ENCODE data around the gene FXR2.

Gene FXR2

DNA sequence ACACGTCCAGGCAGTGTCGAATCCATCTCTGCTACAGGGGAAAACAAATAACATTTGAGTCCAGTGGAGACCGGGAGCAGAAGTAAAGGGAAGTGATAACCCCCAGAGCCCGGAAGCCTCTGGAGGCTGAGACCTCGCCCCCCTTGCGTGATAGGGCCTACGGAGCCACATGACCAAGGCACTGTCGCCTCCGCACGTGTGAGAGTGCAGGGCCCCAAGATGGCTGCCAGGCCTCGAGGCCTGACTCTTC, 42.4 kb downstream of the FXR2 start (continued):
- TF ChIP-seq ELK4 (IDR thresholded peaks at IDR 0.05; ENCODE audit: borderline replicate concordance, low read depth, low read length) (0 out of 2 replicates have a peak, but pooled peaks have one; percentile 47), PRDM1 (tag by site-specific recombination; IDR thresholded peaks at IDR 0.05) (peak; percentile 76), ZNF692 (tag by site-specific recombination; IDR thresholded peaks at IDR 0.05) (no peak), ZSCAN23 (tag by site-specific recombination; IDR thresholded peaks at IDR 0.05) (no peak), ZNF433 (tag by site-specific recombination; IDR thresholded peaks at IDR 0.05; ENCODE audit: low read depth) (no peak), GLIS1 (tag by site-specific recombination; IDR thresholded peaks at IDR 0.05) (peak; percentile 53; the same call in 1 of the 2 replicates), ZNF660 (tag by site-specific recombination; IDR thresholded peaks at IDR 0.05) (0 out of 2 replicates have a peak, but pooled peaks have one; percentile 6), ZNF341 (tag by site-specific recombination; IDR thresholded peaks at IDR 0.05; ENCODE audit: low read depth) (0 out of 2 replicates have a peak, but pooled peaks have one; percentile 5), ZFHX2 (tag by site-specific recombination; conservative IDR thresholded peaks at IDR 0.05) (peak; percentile 38; the same call in 1 of the 2 replicates), ATF2 (tag by site-specific recombination; IDR thresholded peaks at IDR 0.05; ENCODE audit: low read depth) (no peak), SP7 (tag by site-specific recombination; IDR thresholded peaks at IDR 0.05) (no peak), ZNF791 (tag by site-specific recombination; IDR thresholded peaks at IDR 0.05) (no peak), ZNF513 (tag by site-specific recombination; IDR thresholded peaks at IDR 0.05) (no peak), ZNF677 (tag by site-specific recombination; IDR thresholded peaks at IDR 0.05) (no peak), ZNF777 (tag by site-specific recombination; IDR thresholded peaks at IDR 0.05; ENCODE audit: borderline replicate concordance) (no peak), YY2 (tag by site-specific recombination; IDR thresholded peaks at IDR 0.05) (0 out of 2 replicates have a peak, but pooled peaks have one; percentile 78), ZBTB17 (tag by site-specific recombination; IDR thresholded peaks at IDR 0.05) (peak; percentile 79)
- TF ChIP-seq, protein P1, sequence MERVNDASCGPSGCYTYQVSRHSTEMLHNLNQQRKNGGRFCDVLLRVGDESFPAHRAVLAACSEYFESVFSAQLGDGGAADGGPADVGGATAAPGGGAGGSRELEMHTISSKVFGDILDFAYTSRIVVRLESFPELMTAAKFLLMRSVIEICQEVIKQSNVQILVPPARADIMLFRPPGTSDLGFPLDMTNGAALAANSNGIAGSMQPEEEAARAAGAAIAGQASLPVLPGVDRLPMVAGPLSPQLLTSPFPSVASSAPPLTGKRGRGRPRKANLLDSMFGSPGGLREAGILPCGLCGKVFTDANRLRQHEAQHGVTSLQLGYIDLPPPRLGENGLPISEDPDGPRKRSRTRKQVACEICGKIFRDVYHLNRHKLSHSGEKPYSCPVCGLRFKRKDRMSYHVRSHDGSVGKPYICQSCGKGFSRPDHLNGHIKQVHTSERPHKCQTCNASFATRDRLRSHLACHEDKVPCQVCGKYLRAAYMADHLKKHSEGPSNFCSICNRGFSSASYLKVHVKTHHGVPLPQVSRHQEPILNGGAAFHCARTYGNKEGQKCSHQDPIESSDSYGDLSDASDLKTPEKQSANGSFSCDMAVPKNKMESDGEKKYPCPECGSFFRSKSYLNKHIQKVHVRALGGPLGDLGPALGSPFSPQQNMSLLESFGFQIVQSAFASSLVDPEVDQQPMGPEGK (tag by site-specific recombination; IDR thresholded peaks at IDR 0.05): peak; percentile 66
- TF ChIP-seq, protein P2, sequence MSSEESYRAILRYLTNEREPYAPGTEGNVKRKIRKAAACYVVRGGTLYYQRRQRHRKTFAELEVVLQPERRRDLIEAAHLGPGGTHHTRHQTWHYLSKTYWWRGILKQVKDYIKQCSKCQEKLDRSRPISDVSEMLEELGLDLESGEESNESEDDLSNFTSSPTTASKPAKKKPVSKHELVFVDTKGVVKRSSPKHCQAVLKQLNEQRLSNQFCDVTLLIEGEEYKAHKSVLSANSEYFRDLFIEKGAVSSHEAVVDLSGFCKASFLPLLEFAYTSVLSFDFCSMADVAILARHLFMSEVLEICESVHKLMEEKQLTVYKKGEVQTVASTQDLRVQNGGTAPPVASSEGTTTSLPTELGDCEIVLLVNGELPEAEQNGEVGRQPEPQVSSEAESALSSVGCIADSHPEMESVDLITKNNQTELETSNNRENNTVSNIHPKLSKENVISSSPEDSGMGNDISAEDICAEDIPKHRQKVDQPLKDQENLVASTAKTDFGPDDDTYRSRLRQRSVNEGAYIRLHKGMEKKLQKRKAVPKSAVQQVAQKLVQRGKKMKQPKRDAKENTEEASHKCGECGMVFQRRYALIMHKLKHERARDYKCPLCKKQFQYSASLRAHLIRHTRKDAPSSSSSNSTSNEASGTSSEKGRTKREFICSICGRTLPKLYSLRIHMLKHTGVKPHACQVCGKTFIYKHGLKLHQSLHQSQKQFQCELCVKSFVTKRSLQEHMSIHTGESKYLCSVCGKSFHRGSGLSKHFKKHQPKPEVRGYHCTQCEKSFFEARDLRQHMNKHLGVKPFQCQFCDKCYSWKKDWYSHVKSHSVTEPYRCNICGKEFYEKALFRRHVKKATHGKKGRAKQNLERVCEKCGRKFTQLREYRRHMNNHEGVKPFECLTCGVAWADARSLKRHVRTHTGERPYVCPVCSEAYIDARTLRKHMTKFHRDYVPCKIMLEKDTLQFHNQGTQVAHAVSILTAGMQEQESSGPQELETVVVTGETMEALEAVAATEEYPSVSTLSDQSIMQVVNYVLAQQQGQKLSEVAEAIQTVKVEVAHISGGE (tag by site-specific recombination; conservative IDR thresholded peaks at IDR 0.05; ENCODE audit: low read depth): peak; percentile 24; the same call in 1 of the 2 replicates
- TF ChIP-seq, protein P3, sequence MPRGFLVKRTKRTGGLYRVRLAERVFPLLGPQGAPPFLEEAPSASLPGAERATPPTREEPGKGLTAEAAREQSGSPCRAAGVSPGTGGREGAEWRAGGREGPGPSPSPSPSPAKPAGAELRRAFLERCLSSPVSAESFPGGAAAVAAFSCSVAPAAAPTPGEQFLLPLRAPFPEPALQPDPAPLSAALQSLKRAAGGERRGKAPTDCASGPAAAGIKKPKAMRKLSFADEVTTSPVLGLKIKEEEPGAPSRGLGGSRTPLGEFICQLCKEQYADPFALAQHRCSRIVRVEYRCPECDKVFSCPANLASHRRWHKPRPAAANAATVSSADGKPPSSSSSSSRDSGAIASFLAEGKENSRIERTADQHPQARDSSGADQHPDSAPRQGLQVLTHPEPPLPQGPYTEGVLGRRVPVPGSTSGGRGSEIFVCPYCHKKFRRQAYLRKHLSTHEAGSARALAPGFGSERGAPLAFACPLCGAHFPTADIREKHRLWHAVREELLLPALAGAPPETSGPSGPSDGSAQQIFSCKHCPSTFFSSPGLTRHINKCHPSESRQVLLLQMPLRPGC (tag by site-specific recombination; IDR thresholded peaks at IDR 0.05): no peak
